PFSK-1 (cell line): ENCODE results near the gene JSRP1.

Source experiments
- FOXP2 ChIP-seq: optimal IDR thresholded peaks from 2 replicates; pipeline ENCODE3; 2011; ENCODE audit warnings: borderline replicate concordance, control low read depth, inconsistent platforms; ENCODE audit not compliant: insufficient read depth; ENCODE audit errors: extremely low read length, extremely low read depth
- POLR2AphosphoS5 ChIP-seq: IDR thresholded peaks from 2 replicates; pipeline ENCODE4 v1.6.1; 2012; ENCODE audit warnings: low read depth, mild to moderate bottlenecking, control low read depth, low read length, moderate library complexity
- REST ChIP-seq, 2 experiments: IDR thresholded peaks; 2 replicates each; pipeline versions ENCODE4 v1.6.1 to v1.8.0; 2011 to 2012; ENCODE audit warnings: low read depth in 2 of 2, low read length in 2 of 2, control low read depth in 1 of 2, inconsistent platforms in 1 of 2, mild to moderate bottlenecking in 1 of 2, moderate library complexity in 1 of 2; ENCODE audit not compliant: insufficient read depth in 1 of 2
- SIN3A ChIP-seq: IDR thresholded peaks from 2 replicates; pipeline ENCODE4 v1.6.1; 2012; ENCODE audit warnings: mild to moderate bottlenecking, low read length, moderate library complexity, borderline replicate concordance; ENCODE audit not compliant: insufficient read depth
- TAF1 ChIP-seq: IDR thresholded peaks from 2 replicates; pipeline ENCODE4 v1.6.1; 2012; ENCODE audit warnings: low read length, control low read depth, borderline replicate concordance; ENCODE audit not compliant: insufficient read depth

DNA sequence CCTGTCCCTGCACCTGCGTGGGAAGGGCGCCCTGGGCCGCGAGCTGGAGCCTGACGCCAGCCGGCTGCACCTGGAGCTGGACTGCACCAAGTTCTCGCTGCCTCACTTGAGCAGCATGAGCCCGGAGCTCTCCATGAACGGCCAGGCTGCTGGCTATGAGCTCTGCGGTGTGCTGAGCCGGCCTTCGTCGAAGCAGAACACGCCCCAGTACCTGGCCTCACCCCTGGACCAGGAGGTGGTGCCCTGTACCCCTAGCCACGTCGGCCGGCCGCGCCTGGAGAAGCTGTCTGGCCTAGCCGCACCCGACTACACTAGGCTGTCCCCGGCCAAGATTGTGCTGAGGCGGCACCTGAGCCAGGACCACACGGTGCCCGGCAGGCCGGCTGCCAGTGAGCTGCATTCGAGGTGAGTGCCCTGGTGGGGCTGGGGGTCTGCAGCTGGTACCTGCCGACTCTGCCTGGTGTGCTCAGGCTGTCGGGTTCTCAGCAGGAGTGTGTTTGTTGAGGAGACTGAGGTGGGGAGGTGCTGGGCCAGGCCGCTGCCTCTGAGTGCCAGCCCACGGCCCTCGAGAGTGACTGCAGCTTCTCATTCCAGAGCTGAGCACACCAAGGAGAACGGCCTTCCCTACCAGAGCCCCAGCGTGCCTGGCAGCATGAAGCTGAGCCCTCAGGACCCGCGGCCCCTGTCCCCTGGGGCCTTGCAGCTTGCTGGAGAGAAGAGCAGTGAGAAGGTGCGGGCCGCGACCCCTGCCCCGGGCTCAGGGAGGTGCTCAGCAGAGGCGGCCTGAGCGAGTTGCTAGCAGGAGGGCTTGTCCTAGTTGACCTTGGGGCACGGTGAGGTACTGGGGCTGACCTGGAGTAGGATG is 39.6 kb downstream of the JSRP1 start:
- no peak for TF ChIP-seq SIN3A
- no peak for TF ChIP-seq POLR2AphosphoS5
- no peak for TF ChIP-seq REST (IDR thresholded peaks at IDR 0.05; ENCODE audit: insufficient read depth in 1 of 2, low read depth in 2 of 2, low read length in 2 of 2)
- no peak for TF ChIP-seq TAF1
- no peak for TF ChIP-seq FOXP2
